HepG2 (cell line): ENCODE measurements around the gene LGALS4. TPM values are rescaled to one million over a fixed set of nuclear protein-coding genes. Genes with fewer than 3 reads are reported as not detected.
"Not testable (repeated sequence)": the region's sequence is repeated elsewhere in the genome, so short reads cannot be mapped to it uniquely, and the experiment has no call there.

ENCODE experiments used
- ATAC-seq: fragments of 200-7000 bp; cut with Tn5 transposase; 3 replicates; pipeline ENCODE4 v1.9.1; 2020; ENCODE audit warnings: mild to moderate bottlenecking, moderate library complexity
- BruUV-seq: library from RNA; stranded (reverse); fragments of 400-500 nt; replicated peaks from 2 replicates; lab custom pipeline; 2021; lab: Mats Ljungman, UMichigan
- CTCF ChIA-PET: fragments of 300-600 bp; formaldehyde crosslinking; extraction: SDS; loops from one replicate; lab custom pipeline; 2021; ENCODE audit warnings: low total read pairs, inconsistent platforms, low intra/inter-chr PET ratio; lab: Yijun Ruan, JAX
- POLR2A ChIA-PET: fragments of 350-600 bp; sonication (Branson Sonifier 250); formaldehyde crosslinking; loops from one replicate; lab custom pipeline; 2020; ENCODE audit warnings: antibody characterized with exemption, inconsistent platforms; lab: Yijun Ruan, JAX
- DNase-seq: peaks from one replicate; pipeline ENCODE4 v3.0.0-alpha.2; 2015; ENCODE audit warnings: low spot score
- FAIRE-seq: peaks from 3 replicates; lab custom pipeline; 2011; peaks lifted over from hg19 to GRCh38; lab: Jason Lieb, UNC
- H2AFZ ChIP-seq: one replicate; pipeline ENCODE4 v1.6.1; 2011; ENCODE audit warnings: low read length, inconsistent platforms
- H3K27ac ChIP-seq: fragments of 300-600 bp; 3 replicates; pipeline ENCODE4 v1.8.0; 2011; ENCODE audit warnings: mixed run types, mild to moderate bottlenecking, mixed read lengths, low read length, inconsistent platforms; ENCODE audit not compliant: insufficient read depth; ENCODE audit errors: extremely low read length
- H3K27me3 ChIP-seq, 2 experiments: fragments of 200-600 bp in 1 of 2; 2 replicates in 1 of 2; 3 replicates in 1 of 2; pipeline versions ENCODE4 v1.6.0 to v1.8.0; 2011; ENCODE audit warnings: low read length in 2 of 2, mild to moderate bottlenecking in 2 of 2, moderate library complexity in 2 of 2, inconsistent platforms in 1 of 2; ENCODE audit not compliant: insufficient read depth in 2 of 2, control insufficient read depth in 1 of 2
- H3K36me3 ChIP-seq, 2 experiments: fragments of 200-600 bp in 1 of 2; replicated peaks in 1 of 2; 2 replicates in 1 of 2; 3 replicates in 1 of 2; pipeline versions ENCODE4 v1.5.1 to v1.8.0; 2011; ENCODE audit warnings: low read length in 2 of 2, inconsistent platforms in 1 of 2; ENCODE audit not compliant: insufficient read depth in 2 of 2, control insufficient read depth in 1 of 2
- H3K4me1 ChIP-seq: 2 replicates; pipeline ENCODE4 v1.5.1; 2012; ENCODE audit warnings: low read length, inconsistent platforms; ENCODE audit not compliant: insufficient read depth
- H3K4me2 ChIP-seq: 2 replicates; pipeline ENCODE4 v1.6.0; 2011; ENCODE audit warnings: low read depth, low read length, inconsistent platforms
- H3K4me3 ChIP-seq, 3 experiments: fragments of 200-600 bp in 1 of 3; sonication (generic), shearing (Covaris generic) in 1 of 3; replicated peaks in 1 of 3; 2 replicates each; pipeline ENCODE4 v1.5.1; 2011 to 2016; ENCODE audit warnings: low read length in 3 of 3, inconsistent platforms in 2 of 3, low read depth in 2 of 3, mild to moderate bottlenecking in 2 of 3, control low read depth in 1 of 3, mixed read lengths in 1 of 3; ENCODE audit not compliant: insufficient read depth in 1 of 3
- H3K79me2 ChIP-seq: one replicate; pipeline ENCODE4 v1.6.1; 2011; ENCODE audit warnings: low read length, inconsistent platforms; ENCODE audit not compliant: insufficient read depth
- H3K9ac ChIP-seq: 2 replicates; pipeline ENCODE4 v1.6.0; 2011; ENCODE audit warnings: mild to moderate bottlenecking, low read depth, low read length, inconsistent platforms; ENCODE audit not compliant: insufficient read depth
- H3K9me3 ChIP-seq: 2 replicates; pipeline ENCODE4 v1.5.1; 2012; ENCODE audit warnings: mild to moderate bottlenecking, low read length
- H4K20me1 ChIP-seq: 2 replicates; pipeline ENCODE4 v1.6.0; 2011; ENCODE audit warnings: inconsistent platforms, mild to moderate bottlenecking, low read length, moderate library complexity; ENCODE audit not compliant: insufficient read depth
- ADNP ChIP-seq: sonication (generic); formaldehyde crosslinking; IDR thresholded peaks from 2 replicates; pipeline ENCODE4 v1.4.0; 2020; ENCODE audit warnings: missing genetic modification reagents
- ATF3 ChIP-seq: sonication (generic); formaldehyde crosslinking; IDR thresholded peaks from 2 replicates; pipeline ENCODE4 v1.4.0; 2020; ENCODE audit warnings: missing genetic modification reagents
- CHD4 ChIP-seq: fragments of 200-600 bp; sonication (generic); IDR thresholded peaks from 2 replicates; pipeline ENCODE4 v1.7.0; 2017; ENCODE audit warnings: mild to moderate bottlenecking, low read length, borderline replicate concordance
- GATA4 ChIP-seq: sonication (generic); IDR thresholded peaks from 2 replicates; pipeline ENCODE4 v1.6.1; 2016; ENCODE audit warnings: antibody characterized with exemption, low read depth, borderline replicate concordance
- HNRNPK ChIP-seq: fragments of 200-400 bp; formaldehyde crosslinking; IDR thresholded peaks from 2 replicates; pipeline ENCODE4 v1.6.1; 2018; ENCODE audit warnings: low read length, low read depth, moderate library complexity, mild to moderate bottlenecking; ENCODE audit not compliant: poor library complexity, severe bottlenecking
- MEIS1 ChIP-seq: sonication (generic); formaldehyde crosslinking; IDR thresholded peaks from 2 replicates; pipeline ENCODE4 v1.9.0; 2021; ENCODE audit warnings: mild to moderate bottlenecking, missing genetic modification reagents, moderate library complexity, borderline replicate concordance
- MXI1 ChIP-seq: IDR thresholded peaks from 3 replicates; pipeline ENCODE4 v1.6.1; 2012; ENCODE audit warnings: low read depth, low read length, inconsistent platforms, borderline replicate concordance
- NR2C2 ChIP-seq: sonication (generic); formaldehyde crosslinking; IDR thresholded peaks from 2 replicates; pipeline ENCODE4 v1.4.0; 2020; ENCODE audit warnings: missing genetic modification reagents, mild to moderate bottlenecking, moderate library complexity, borderline replicate concordance
- ONECUT2 ChIP-seq: sonication (generic); formaldehyde crosslinking; IDR thresholded peaks from 2 replicates; pipeline ENCODE4 v1.4.0; 2020; ENCODE audit warnings: missing genetic modification reagents
- PRDM10 ChIP-seq: sonication (generic); formaldehyde crosslinking; IDR thresholded peaks from 2 replicates; pipeline ENCODE4 v1.4.0; 2020; ENCODE audit warnings: low read depth, missing genetic modification reagents
- SNAI1 ChIP-seq: sonication (generic); formaldehyde crosslinking; IDR thresholded peaks from 2 replicates; pipeline ENCODE4 v1.5.0; 2020; ENCODE audit warnings: mild to moderate bottlenecking, missing genetic modification reagents, borderline replicate concordance
- ZBTB38 ChIP-seq: sonication (generic); formaldehyde crosslinking; IDR thresholded peaks from 2 replicates; pipeline ENCODE4 v1.5.1; 2020; ENCODE audit warnings: mild to moderate bottlenecking, missing genetic modification reagents
- ZNF496 ChIP-seq: sonication (generic); formaldehyde crosslinking; IDR thresholded peaks from 2 replicates; pipeline ENCODE4 v1.8.1; 2023; ENCODE audit warnings: mild to moderate bottlenecking, moderate library complexity, missing genetic modification reagents; ENCODE audit not compliant: insufficient replicate concordance
- ZSCAN20 ChIP-seq: sonication (generic); formaldehyde crosslinking; IDR thresholded peaks from 2 replicates; pipeline ENCODE4 v1.4.0; 2020; ENCODE audit warnings: missing genetic modification reagents, mild to moderate bottlenecking, borderline replicate concordance
- WGBS: methylation state at CpG from one replicate; pipeline ENCODE4 v1.1.6; 2017; ENCODE audit warnings: low lambda C conversion rate; 5-methylcytosine and 5-hydroxymethylcytosine counted together
- in situ Hi-C: cut with HindIII; loops from 2 replicates; pipeline ENCODE4 v1.10.0; 2017; ENCODE audit warnings: low pct_unique_long_range_greater_than_20kb; ENCODE audit not compliant: extremely low pct_ligation_motif_present
- intact Hi-C: fragments of 100-400 bp; cut with micrococcal nuclease; formaldehyde crosslinking; loops from one replicate; pipeline ENCODE4 v1.10.0; 2022; ENCODE audit not compliant: unreplicated experiment
- polyA plus RNA-seq, 8 experiments: library from polyadenylated mRNA; depleted of rRNA in 3 of 8; stranded (reverse) in 7 of 8; unstranded in 1 of 8; fragments of >200 nt; fragmentation: Illumina TruSeq in 4 of 8; extraction: Trizol in 4 of 8; gene quantifications; 2 replicates each; pipeline versions ENCODE4 v1.2.1 to v1.2.3, GENCODE V29; 2011 to 2016; ENCODE audit warnings: low read depth in 4 of 8, missing spikeins in 1 of 8, mixed read lengths in 1 of 8; ENCODE audit not compliant: insufficient read depth in 1 of 8
- total RNA-seq, 5 experiments: library from RNA; depleted of rRNA; stranded (reverse); fragments of >200 nt; fragmentation: Illumina TruSeq; extraction: Trizol; gene quantifications; 2 replicates each; pipeline ENCODE4 v1.2.3, GENCODE V29; 2016; ENCODE audit warnings: low read depth in 1 of 5

The LGALS4 gene
- total and polyA plus RNA-seq, 2 of the 13 experiments (the other 11 are each of a cell fraction or from before 2014, with no cell fraction given), result 0.24 to 0.71 TPM

GRCh38 chr19:38760805-38761517 is 51.8 kb downstream of the LGALS4 start:
- in situ Hi-C loops, CTCF ChIA-PET: not testable (repeated sequence)
- 77% methylated on average over 6 of the region's 6 CpGs for WGBS

DNA sequence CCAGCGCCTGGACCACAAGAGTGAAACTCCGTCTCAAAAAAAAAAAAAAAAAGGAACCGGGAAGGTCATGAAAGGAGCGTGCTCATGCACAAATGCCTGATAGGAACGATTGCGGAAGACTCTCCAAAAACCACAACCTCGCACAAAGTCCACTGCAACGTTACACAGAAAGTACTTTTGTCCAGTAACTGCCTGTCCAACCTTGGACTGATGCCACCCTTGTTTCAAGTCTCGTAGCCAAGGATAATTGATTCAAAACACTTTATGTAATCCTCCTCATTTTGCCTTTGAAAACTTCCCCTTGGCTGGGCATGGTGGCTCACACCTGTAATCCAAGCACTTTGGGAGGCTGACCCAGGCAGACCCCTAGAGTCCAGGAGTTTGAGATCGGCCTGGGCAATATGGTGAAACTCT is 53.1 kb downstream of the LGALS4 start:
- DNase-seq, result peak; percentile 98
- TF ChIP-seq NR2C2 (CRISPR knock-in tag) (peak; percentile 78), GATA4 (0 out of 2 replicates have a peak, but pooled peaks have one; percentile 58), CHD4 (no peak), ATF3 (CRISPR knock-in tag) (no peak), MXI1 (peak; percentile 32; the same call in 1 of the 3 replicates), ONECUT2 (CRISPR knock-in tag) (peak; percentile 77; the same call in 1 of the 2 replicates), ZSCAN20 (CRISPR knock-in tag) (no peak), ZNF496 (no peak), MEIS1 (CRISPR knock-in tag) (peak; percentile 43; the same call in 1 of the 2 replicates), SNAI1 (CRISPR knock-in tag) (no peak), PRDM10 (CRISPR knock-in tag) (0 out of 2 replicates have a peak, but pooled peaks have one; percentile 26)

More at GRCh38 chr19:38760805-38761517, 51.8 kb downstream of the LGALS4 start:
- ATAC-seq, H3K36me3 ChIP-seq, H3K9me3 ChIP-seq, H4K20me1 ChIP-seq, FAIRE-seq, DNase-seq: not testable (repeated sequence)
- peak overlapping the region; percentile 84 for H3K4me2 ChIP-seq
- H3K9ac ChIP-seq, result peak overlapping the region; percentile 64; the same call in 1 of the 2 replicates
- peak overlapping the region; percentile 95 for H3K27ac ChIP-seq
- H3K4me1 ChIP-seq, result peaks cover 66% of the 10 kb centered on the region
- peaks cover 15% of the 10 kb centered on the region for H3K79me2 ChIP-seq
- peak; percentile 77; the same call in 1 of the 2 replicates for TF ChIP-seq ZBTB38 (CRISPR knock-in tag)
- peak; percentile 85 for TF ChIP-seq HNRNPK
- TF ChIP-seq ADNP (CRISPR knock-in tag), result 0 out of 2 replicates have a peak, but pooled peaks have one; percentile 34
- TF ChIP-seq, all 625 proteins: peak for 3; not testable (repeated sequence) for 622
- intact Hi-C loops, BruUV-seq, H3K27me3 ChIP-seq, H2AFZ ChIP-seq: not testable (repeated sequence)
- peak overlapping the region in 1 of 3 experiments; percentile 10; a peak in 1 of 6 replicates for H3K4me3 ChIP-seq
- POLR2A ChIA-PET, result interaction anchor here (1.0 to 4.0 kb wide), 3 partner anchors 12 to 111 kb away, joined by 3 to 16 read pairs (median 7); partner anchors contain the start of gene ECH1

More for the DNA sequence above, 53.1 kb downstream of the LGALS4 start:
- peak overlapping the region; percentile 62 for H3K4me2 ChIP-seq
- H3K4me1 ChIP-seq, result peaks cover 71% of the 10 kb centered on the region
- peak overlapping the region; percentile 95 for H3K27ac ChIP-seq
- no peaks in the 10 kb centered on the region for H3K36me3 ChIP-seq
- FAIRE-seq, result peak; percentile 97
- WGBS, result 3% methylated on average over 10 of the region's 10 CpGs
- H2AFZ ChIP-seq, result no peak overlapping the region
- no peaks in the 10 kb centered on the region for H3K27me3 ChIP-seq
- in situ Hi-C loops, result no loop called here
- H3K4me3 ChIP-seq, result no peak overlapping the region
- H3K9me3 ChIP-seq, result no peaks in the 10 kb centered on the region
- no peaks in the 10 kb centered on the region for H4K20me1 ChIP-seq
- intact Hi-C loops, result no loop called here
- ChIA-PET POLR2A (interaction anchor here (0.8 to 4.0 kb wide), 4 partner anchors 12 to 110 kb away, joined by 3 to 16 read pairs (median 6); partner anchors contain the start of gene ECH1), CTCF (no interaction called here)
- no TSS peak for BruUV-seq
- peak overlapping the region; percentile 47 for H3K9ac ChIP-seq
- ATAC-seq, result peak; percentile 77
- peaks cover 15% of the 10 kb centered on the region for H3K79me2 ChIP-seq
